GM12878 (cell line): Measurements from ENCODE around the gene RPS2. TPM values are rescaled to one million over a fixed set of nuclear protein-coding genes. Genes with fewer than 3 reads are reported as not detected.
A peak's percentile ranks its signal among the peaks of the same experiment; 100 is the strongest.

Experiments used
- CBX5 ChIP-seq: sonication (generic); IDR thresholded peaks from 2 replicates; pipeline ENCODE4 v1.6.1; 2016; ENCODE audit warnings: low read depth, moderate library complexity, mild to moderate bottlenecking, inconsistent platforms
- CREB1 ChIP-seq: IDR thresholded peaks from 2 replicates; pipeline ENCODE4 v1.6.1; 2012; ENCODE audit warnings: low read depth, mild to moderate bottlenecking, inconsistent platforms
- EED ChIP-seq: sonication (generic); IDR thresholded peaks from 2 replicates; pipeline ENCODE4 v1.6.1; 2016; ENCODE audit warnings: antibody characterized with exemption, low read depth
- ESRRA ChIP-seq: IDR thresholded peaks from 2 replicates; pipeline ENCODE4 v1.6.1; 2012; ENCODE audit warnings: mild to moderate bottlenecking, low read length, improper control_type of control experiment
- EZH2 ChIP-seq: IDR thresholded peaks from 2 replicates; pipeline ENCODE4 v1.6.1; 2012; ENCODE audit warnings: low read depth, mild to moderate bottlenecking, control low read depth, inconsistent platforms, low read length, borderline replicate concordance; ENCODE audit not compliant: control insufficient read depth
- POU2F2 ChIP-seq: IDR thresholded peaks from 3 replicates; pipeline ENCODE4 v1.6.1; 2011; ENCODE audit warnings: low read depth, mild to moderate bottlenecking, low read length, borderline replicate concordance
- RFX5 ChIP-seq: IDR thresholded peaks from 2 replicates; pipeline ENCODE4 v1.6.1; 2011; ENCODE audit warnings: low read depth, low read length, improper control_type of control experiment
- SMAD5 ChIP-seq: IDR thresholded peaks from 2 replicates; pipeline ENCODE4 v1.6.1; 2016; ENCODE audit warnings: antibody characterized with exemption, low read depth
- SMARCA5 ChIP-seq: fragments of 450-650 bp; IDR thresholded peaks from 2 replicates; pipeline ENCODE4 v1.6.1; 2017; ENCODE audit warnings: mild to moderate bottlenecking
- STAT3 ChIP-seq: IDR thresholded peaks from 2 replicates; pipeline ENCODE4 v1.6.1; 2011; ENCODE audit warnings: low read depth, low read length, improper control_type of control experiment
- TBL1XR1 ChIP-seq: IDR thresholded peaks from 2 replicates; pipeline ENCODE4 v1.6.1; 2012; ENCODE audit warnings: low read depth, low read length, improper control_type of control experiment
- ZBED1 ChIP-seq: IDR thresholded peaks from 2 replicates; pipeline ENCODE4 v1.6.1; 2016; ENCODE audit warnings: borderline replicate concordance
- polyA plus RNA-seq, 11 experiments: library from polyadenylated mRNA; depleted of rRNA in 4 of 11; unstranded in 6 of 11; stranded (reverse) in 5 of 11; fragments of >200 nt; fragmentation: Nextera tagmentation in 4 of 11; fragmentation: Illumina TruSeq in 1 of 11; extraction: Ambion mirVana in 4 of 11; extraction: Trizol in 1 of 11; gene quantifications; 1 replicate in 1 of 11; 2 replicates in 10 of 11; pipeline versions ENCODE4 v1.2.1 to v1.2.3, GENCODE V29; 2011 to 2016; ENCODE audit warnings: inconsistent platforms in 2 of 11, missing spikeins in 2 of 11, low read depth in 1 of 11
- total RNA-seq, 4 experiments: library from RNA; depleted of rRNA in 3 of 4; stranded (reverse); fragments of >200 nt in 3 of 4; fragmentation: Illumina TruSeq in 1 of 4; extraction: Trizol in 1 of 4; gene quantifications; 2 replicates each; pipeline versions ENCODE4 v1.2.1 to v1.2.3, GENCODE V29; 2013 to 2021
- TF ChIP-seq, protein P1 (sequence below): fragments of 450-650 bp; formaldehyde crosslinking; IDR thresholded peaks from 2 replicates; pipeline ENCODE4 v1.5.0; 2022; ENCODE audit warnings: mild to moderate bottlenecking, missing genetic modification characterization
- TF ChIP-seq, protein P2 (sequence below): fragments of 450-650 bp; IDR thresholded peaks from 2 replicates; pipeline ENCODE4 v1.6.1; 2018; ENCODE audit warnings: mild to moderate bottlenecking, low read depth, moderate library complexity; ENCODE audit not compliant: partially characterized antibody
- TF ChIP-seq, protein P3 (sequence below): IDR thresholded peaks from 2 replicates; pipeline ENCODE4 v1.6.1; 2011; ENCODE audit warnings: mild to moderate bottlenecking, low read depth, low read length, moderate library complexity; ENCODE audit not compliant: insufficient replicate concordance
- TF ChIP-seq, protein P4 (sequence below): IDR thresholded peaks from 2 replicates; pipeline ENCODE4 v1.6.1; 2012; ENCODE audit warnings: low read depth, low read length, improper control_type of control experiment
- TF ChIP-seq, protein P5 (sequence below): fragments of 450-650 bp; IDR thresholded peaks from 2 replicates; pipeline ENCODE4 v1.6.1; 2017; ENCODE audit warnings: mild to moderate bottlenecking, moderate library complexity
- TF ChIP-seq, protein P6 (sequence below): IDR thresholded peaks from 2 replicates; pipeline ENCODE4 v1.6.1; 2011; ENCODE audit warnings: low read depth, mild to moderate bottlenecking, low read length, moderate library complexity, borderline replicate concordance; ENCODE audit errors: extremely low read depth

RPS2 gene
- total and polyA plus RNA-seq, 10 of the 15 experiments (the other 5 are each of a cell fraction or from before 2014, with no cell fraction given): 1,295 to 7,121 (median 3,933) TPM

DNA sequence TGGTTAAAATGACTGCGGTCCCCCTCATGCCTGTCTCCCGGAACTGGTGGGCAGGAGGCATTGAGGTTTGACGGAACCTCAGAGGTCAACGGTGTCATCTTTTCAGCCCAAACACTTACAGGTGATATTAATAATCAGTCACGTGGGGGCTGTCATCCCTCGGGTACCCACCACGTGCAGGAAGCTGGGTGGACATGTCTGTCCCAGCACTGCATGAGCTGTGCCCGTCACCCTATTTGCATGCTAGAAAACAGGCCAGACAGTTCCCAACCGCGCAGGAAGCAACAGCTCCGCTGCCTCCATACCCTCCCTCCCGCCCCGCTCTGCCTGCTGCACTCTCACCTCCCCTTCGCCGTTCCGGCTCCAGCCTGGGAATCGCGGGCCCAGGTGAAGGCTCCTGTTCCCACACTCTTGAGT, 26.5 kb upstream of the RPS2 start (continued):
- TF ChIP-seq, protein P1, sequence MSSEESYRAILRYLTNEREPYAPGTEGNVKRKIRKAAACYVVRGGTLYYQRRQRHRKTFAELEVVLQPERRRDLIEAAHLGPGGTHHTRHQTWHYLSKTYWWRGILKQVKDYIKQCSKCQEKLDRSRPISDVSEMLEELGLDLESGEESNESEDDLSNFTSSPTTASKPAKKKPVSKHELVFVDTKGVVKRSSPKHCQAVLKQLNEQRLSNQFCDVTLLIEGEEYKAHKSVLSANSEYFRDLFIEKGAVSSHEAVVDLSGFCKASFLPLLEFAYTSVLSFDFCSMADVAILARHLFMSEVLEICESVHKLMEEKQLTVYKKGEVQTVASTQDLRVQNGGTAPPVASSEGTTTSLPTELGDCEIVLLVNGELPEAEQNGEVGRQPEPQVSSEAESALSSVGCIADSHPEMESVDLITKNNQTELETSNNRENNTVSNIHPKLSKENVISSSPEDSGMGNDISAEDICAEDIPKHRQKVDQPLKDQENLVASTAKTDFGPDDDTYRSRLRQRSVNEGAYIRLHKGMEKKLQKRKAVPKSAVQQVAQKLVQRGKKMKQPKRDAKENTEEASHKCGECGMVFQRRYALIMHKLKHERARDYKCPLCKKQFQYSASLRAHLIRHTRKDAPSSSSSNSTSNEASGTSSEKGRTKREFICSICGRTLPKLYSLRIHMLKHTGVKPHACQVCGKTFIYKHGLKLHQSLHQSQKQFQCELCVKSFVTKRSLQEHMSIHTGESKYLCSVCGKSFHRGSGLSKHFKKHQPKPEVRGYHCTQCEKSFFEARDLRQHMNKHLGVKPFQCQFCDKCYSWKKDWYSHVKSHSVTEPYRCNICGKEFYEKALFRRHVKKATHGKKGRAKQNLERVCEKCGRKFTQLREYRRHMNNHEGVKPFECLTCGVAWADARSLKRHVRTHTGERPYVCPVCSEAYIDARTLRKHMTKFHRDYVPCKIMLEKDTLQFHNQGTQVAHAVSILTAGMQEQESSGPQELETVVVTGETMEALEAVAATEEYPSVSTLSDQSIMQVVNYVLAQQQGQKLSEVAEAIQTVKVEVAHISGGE (CRISPR knock-in tag): no peak
- TF ChIP-seq, protein P2, sequence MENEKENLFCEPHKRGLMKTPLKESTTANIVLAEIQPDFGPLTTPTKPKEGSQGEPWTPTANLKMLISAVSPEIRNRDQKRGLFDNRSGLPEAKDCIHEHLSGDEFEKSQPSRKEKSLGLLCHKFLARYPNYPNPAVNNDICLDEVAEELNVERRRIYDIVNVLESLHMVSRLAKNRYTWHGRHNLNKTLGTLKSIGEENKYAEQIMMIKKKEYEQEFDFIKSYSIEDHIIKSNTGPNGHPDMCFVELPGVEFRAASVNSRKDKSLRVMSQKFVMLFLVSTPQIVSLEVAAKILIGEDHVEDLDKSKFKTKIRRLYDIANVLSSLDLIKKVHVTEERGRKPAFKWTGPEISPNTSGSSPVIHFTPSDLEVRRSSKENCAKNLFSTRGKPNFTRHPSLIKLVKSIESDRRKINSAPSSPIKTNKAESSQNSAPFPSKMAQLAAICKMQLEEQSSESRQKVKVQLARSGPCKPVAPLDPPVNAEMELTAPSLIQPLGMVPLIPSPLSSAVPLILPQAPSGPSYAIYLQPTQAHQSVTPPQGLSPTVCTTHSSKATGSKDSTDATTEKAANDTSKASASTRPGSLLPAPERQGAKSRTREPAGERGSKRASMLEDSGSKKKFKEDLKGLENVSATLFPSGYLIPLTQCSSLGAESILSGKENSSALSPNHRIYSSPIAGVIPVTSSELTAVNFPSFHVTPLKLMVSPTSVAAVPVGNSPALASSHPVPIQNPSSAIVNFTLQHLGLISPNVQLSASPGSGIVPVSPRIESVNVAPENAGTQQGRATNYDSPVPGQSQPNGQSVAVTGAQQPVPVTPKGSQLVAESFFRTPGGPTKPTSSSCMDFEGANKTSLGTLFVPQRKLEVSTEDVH: no peak
- TF ChIP-seq TBL1XR1 (no peak), STAT3 (no peak), SMAD5 (no peak), CREB1 (no peak), POU2F2 (peak; percentile 92; the same call in 2 of the 3 replicates), EED (no peak), EZH2 (no peak), ESRRA (no peak), ZBED1 (no peak), RFX5 (no peak), SMARCA5 (no peak), CBX5 (no peak)
- TF ChIP-seq, protein P3, sequence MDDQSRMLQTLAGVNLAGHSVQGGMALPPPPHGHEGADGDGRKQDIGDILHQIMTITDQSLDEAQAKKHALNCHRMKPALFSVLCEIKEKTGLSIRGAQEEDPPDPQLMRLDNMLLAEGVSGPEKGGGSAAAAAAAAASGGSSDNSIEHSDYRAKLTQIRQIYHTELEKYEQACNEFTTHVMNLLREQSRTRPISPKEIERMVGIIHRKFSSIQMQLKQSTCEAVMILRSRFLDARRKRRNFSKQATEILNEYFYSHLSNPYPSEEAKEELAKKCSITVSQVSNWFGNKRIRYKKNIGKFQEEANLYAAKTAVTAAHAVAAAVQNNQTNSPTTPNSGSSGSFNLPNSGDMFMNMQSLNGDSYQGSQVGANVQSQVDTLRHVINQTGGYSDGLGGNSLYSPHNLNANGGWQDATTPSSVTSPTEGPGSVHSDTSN: peak; percentile 68
- TF ChIP-seq, protein P4, sequence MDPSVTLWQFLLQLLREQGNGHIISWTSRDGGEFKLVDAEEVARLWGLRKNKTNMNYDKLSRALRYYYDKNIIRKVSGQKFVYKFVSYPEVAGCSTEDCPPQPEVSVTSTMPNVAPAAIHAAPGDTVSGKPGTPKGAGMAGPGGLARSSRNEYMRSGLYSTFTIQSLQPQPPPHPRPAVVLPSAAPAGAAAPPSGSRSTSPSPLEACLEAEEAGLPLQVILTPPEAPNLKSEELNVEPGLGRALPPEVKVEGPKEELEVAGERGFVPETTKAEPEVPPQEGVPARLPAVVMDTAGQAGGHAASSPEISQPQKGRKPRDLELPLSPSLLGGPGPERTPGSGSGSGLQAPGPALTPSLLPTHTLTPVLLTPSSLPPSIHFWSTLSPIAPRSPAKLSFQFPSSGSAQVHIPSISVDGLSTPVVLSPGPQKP: no peak
- TF ChIP-seq, protein P5, sequence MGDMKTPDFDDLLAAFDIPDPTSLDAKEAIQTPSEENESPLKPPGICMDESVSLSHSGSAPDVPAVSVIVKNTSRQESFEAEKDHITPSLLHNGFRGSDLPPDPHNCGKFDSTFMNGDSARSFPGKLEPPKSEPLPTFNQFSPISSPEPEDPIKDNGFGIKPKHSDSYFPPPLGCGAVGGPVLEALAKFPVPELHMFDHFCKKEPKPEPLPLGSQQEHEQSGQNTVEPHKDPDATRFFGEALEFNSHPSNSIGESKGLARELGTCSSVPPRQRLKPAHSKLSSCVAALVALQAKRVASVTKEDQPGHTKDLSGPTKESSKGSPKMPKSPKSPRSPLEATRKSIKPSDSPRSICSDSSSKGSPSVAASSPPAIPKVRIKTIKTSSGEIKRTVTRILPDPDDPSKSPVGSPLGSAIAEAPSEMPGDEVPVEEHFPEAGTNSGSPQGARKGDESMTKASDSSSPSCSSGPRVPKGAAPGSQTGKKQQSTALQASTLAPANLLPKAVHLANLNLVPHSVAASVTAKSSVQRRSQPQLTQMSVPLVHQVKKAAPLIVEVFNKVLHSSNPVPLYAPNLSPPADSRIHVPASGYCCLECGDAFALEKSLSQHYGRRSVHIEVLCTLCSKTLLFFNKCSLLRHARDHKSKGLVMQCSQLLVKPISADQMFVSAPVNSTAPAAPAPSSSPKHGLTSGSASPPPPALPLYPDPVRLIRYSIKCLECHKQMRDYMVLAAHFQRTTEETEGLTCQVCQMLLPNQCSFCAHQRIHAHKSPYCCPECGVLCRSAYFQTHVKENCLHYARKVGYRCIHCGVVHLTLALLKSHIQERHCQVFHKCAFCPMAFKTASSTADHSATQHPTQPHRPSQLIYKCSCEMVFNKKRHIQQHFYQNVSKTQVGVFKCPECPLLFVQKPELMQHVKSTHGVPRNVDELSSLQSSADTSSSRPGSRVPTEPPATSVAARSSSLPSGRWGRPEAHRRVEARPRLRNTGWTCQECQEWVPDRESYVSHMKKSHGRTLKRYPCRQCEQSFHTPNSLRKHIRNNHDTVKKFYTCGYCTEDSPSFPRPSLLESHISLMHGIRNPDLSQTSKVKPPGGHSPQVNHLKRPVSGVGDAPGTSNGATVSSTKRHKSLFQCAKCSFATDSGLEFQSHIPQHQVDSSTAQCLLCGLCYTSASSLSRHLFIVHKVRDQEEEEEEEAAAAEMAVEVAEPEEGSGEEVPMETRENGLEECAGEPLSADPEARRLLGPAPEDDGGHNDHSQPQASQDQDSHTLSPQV: no peak
- TF ChIP-seq, protein P6, sequence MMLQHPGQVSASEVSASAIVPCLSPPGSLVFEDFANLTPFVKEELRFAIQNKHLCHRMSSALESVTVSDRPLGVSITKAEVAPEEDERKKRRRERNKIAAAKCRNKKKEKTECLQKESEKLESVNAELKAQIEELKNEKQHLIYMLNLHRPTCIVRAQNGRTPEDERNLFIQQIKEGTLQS: no peak
